ENCODE data around the gene MLLT10. TPM values are rescaled to one million over a fixed set of nuclear protein-coding genes. Genes with fewer than 3 reads are reported as not detected.
"Not testable (repeated sequence)": the region's sequence is repeated elsewhere in the genome, so short reads cannot be mapped to it uniquely, and the experiment has no call there.

Gene MLLT10
- total RNA-seq, 1 experiment from 2014 or later: 22.5 TPM

- DNase-seq: no peak
- H3K4me3 ChIP-seq: no peak overlapping the region
Observed at GRCh38 chr10:21584834-21585530, 51.0 kb downstream of the MLLT10 start.

DNA sequence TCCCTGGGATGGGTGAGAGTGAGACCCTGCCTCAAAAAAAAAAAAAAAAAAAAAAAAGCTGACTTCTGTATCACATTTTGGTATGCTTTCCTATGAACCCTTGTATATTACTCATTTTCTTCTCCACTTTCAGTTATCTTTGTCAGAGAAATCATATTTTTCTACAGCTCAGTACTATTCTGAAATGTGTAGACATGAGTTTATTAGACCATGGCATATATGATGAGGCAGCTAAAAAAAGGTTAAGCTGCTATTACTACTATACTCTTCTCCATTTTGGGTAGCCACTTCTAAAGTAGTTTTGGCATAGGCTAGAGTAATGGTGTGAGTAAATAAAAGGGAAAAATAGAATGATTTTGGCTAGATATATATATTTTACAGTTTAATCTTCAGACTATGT, 53.4 kb downstream of the MLLT10 start:
- DNase-seq: no peak
- no peaks in the 10 kb centered on the region for H3K27me3 ChIP-seq
- no peak overlapping the region for H3K4me3 ChIP-seq
- H3K36me3 ChIP-seq: peaks cover 28% of the 10 kb centered on the region
- H3K9me3 ChIP-seq: no peaks in the 10 kb centered on the region

More at GRCh38 chr10:21584834-21585530, 51.0 kb downstream of the MLLT10 start:
- H3K36me3 ChIP-seq: peaks cover 32% of the 10 kb centered on the region
- H3K27me3 ChIP-seq: no peaks in the 10 kb centered on the region
- H3K9me3 ChIP-seq: no peaks in the 10 kb centered on the region

DNA sequence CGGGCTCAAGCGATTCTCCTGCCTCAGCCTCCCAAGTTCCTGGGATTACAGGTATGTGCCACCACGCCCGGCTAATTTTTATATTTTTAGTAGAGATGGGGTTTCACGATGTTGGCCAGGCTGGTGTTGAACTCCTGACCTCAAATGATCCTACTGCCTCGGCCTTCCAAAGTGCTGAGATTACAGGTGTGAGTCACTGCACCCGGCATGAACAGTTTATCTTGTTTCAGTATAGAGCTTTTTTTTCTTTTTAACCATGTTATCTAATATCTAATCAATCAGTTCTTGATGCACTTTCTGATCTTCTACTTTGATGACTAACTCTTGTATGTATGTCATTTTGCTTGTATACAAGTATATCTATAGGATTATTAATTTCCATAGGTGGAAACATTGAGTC, 54.1 kb downstream of the MLLT10 start:
- DNase-seq, H3K9me3 ChIP-seq, H3K4me3 ChIP-seq, H3K27me3 ChIP-seq: not testable (repeated sequence)
- H3K36me3 ChIP-seq: peaks cover 22% of the 10 kb centered on the region

DNA sequence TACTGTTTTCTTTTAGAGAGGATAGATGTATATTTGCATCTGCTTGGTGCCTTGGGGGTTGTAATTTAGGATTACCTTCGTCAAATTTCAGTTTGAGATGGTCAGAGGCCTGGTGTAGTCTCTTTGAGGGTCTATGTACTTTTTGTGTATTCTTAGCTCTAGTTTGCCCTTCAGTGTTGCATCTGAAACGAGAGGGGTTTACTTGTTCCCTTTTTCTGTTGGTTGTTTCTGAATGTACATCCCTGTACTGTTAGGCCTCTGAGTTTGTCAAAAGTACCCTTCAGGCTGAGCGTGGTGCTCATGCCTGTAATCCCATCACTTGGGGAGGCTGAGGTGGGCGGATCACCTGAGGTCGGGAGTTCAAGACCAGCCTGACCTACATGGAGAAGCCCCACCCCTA, 60.0 kb downstream of the MLLT10 start:
- Histone ChIP-seq H3K9me3 (no peaks in the 10 kb centered on the region), H3K4me3 (no peak overlapping the region), H3K36me3 (peaks cover 2% of the 10 kb centered on the region), H3K27me3 (no peaks in the 10 kb centered on the region)
- DNase-seq: no peak

DNA sequence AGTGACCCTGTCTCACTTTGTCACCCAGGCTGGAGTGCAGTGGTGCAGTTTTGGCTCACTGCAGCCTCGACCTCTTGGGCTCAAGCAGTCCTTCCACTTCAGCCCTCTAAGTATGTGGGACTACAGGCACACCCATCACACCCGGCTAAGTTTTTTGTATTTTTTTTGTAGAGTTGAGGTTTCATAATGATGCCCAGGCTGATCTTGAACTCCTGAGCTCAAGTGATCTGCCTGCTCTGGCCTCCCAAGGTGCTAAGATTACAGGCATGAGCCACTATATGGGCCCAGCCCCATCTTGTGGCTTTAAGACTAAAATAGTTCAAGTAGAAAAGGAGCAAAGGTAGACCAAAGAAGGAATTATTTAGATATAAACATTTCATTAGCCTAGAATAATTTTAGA, 65.5 kb downstream of the MLLT10 start:
- no peak overlapping the region for H3K4me3 ChIP-seq
- H3K36me3 ChIP-seq: no peaks in the 10 kb centered on the region; the same call in 1 of the 2 replicates
- H3K27me3 ChIP-seq: no peaks in the 10 kb centered on the region
- no peak for DNase-seq
- no peaks in the 10 kb centered on the region for H3K9me3 ChIP-seq

DNA sequence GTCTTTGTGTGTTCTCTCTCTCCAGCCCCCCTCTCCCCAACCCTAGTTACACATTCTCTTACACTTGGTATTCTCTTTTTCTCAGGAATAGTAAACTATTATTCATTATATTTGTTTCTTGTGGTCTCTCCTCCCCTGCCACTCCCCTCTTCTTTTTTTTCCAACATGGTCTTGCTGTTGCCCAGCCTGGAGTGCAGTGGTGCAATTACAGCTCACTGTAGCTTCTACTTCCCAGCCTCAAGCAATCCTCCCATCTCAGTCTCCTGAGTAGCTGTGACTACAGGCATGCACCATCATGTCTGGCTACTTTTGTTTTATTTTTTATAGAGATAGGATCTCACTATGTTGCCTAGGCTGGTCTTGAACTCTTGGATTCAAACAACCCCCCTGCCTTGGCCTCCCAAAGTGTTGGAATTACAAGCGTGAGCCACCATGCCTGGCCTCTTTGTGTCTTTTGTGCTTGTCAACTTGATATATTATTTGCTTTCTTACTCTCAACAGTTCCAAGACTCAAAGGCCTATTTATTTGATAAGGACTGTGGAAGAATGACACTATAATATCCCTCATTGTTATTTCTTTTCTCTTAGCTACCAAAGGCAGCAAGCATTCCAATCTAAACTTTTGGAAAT, 66.9 kb downstream of the MLLT10 start:
- H3K36me3 ChIP-seq: peaks cover 6% of the 10 kb centered on the region
- no peaks in the 10 kb centered on the region for H3K9me3 ChIP-seq
- no peaks in the 10 kb centered on the region for H3K27me3 ChIP-seq
- H3K4me3 ChIP-seq: no peak overlapping the region
- DNase-seq: no peak

GRCh38 chr10:21602313-21602712, 68.3 kb downstream of the MLLT10 start:
- Histone ChIP-seq H3K9me3 (no peaks in the 10 kb centered on the region; the same call in 1 of the 2 replicates), H3K4me3 (no peak overlapping the region), H3K27me3 (no peaks in the 10 kb centered on the region), H3K36me3 (peaks cover 18% of the 10 kb centered on the region)
- DNase-seq: no peak

DNA sequence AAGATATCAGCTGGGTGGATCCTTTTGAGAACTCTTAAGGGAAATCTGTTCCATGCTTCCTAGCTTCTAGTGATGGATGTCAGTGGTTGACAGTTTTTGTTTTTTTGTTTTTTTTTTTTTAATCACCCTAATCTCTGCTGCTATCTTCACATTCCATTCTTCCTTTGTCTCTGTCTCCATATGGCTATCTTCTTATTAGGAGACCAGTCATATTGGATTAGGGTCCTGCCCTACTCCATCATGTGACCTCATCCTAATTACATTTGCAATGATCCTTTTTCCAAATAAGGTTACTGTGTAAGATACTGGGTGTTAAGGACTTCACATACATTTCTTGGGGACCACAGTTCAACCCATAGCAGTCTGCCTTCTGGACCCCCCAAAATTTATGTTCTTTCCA, 69.7 kb downstream of the MLLT10 start:
- H3K27me3 ChIP-seq: no peaks in the 10 kb centered on the region
- DNase-seq: no peak
- H3K4me3 ChIP-seq: no peak overlapping the region
- H3K36me3 ChIP-seq: peaks cover 27% of the 10 kb centered on the region
- peaks cover 8% of the 10 kb centered on the region for H3K9me3 ChIP-seq

DNA sequence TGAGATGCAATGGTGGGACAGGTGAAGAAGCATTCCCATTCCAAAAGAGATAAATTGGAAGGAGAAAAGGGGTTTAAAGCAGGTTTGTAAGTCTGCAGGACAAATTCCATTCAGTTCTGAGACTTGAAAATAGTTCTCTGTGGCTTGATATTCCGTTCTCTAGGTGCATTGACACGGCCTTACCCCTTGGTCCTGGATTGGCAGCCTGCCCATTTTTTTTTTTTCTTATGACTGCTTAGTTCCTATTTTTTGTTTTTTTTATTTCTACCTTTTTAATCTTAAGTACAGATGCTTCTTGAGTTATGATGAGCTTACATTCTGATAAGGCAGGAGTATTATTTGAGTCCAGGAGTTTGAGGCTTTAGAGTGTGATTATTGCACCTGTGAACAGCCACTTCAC, 70.6 kb downstream of the MLLT10 start:
- Histone ChIP-seq H3K36me3 (peaks cover 35% of the 10 kb centered on the region), H3K27me3 (no peaks in the 10 kb centered on the region), H3K4me3 (no peak overlapping the region), H3K9me3 (peaks cover 10% of the 10 kb centered on the region)
- DNase-seq: no peak

DNA sequence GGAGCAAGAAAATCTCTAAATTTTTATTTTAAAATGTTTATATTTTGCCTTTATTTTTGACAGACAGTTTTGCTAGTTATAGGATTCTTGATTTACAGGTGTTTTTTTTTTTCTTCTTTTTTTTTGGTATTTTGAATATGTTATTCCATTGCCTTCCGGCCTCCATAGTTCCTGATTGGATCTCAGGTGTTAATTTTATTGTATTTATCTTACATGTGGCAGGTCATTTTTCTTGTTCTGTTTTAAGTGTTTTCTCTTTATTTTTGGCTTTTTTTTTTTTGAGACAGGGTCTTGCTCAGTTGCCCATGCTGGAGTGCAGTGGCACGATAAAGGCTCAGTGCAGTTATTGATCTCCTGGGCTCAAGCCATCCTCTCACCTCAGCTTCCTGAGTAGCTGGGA, 73.9 kb downstream of the MLLT10 start:
- H3K36me3 ChIP-seq: peaks cover 47% of the 10 kb centered on the region
- no peak for DNase-seq
- no peak overlapping the region for H3K4me3 ChIP-seq
- peaks cover 10% of the 10 kb centered on the region for H3K9me3 ChIP-seq
- H3K27me3 ChIP-seq: no peaks in the 10 kb centered on the region

DNA sequence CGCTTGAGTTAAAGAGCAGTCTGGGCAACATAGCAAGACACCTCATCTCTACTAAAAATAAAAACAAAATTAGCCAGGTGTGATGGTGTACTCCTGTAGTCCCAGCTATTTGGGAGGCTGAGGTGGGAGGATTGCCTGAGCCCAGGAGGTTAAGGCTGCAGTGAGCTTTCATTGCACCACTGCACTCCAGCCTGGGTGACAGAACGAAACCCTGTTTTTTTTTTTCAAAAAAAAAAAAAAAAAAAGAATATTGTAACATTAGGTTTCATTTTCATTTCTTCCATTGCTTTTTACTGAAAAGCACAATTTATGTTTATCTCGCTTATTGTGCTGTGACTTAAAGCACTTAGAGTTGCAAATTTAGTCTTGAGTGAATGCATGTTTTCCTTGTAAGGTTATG, 80.0 kb downstream of the MLLT10 start:
- no peaks in the 10 kb centered on the region for H3K9me3 ChIP-seq

DNA sequence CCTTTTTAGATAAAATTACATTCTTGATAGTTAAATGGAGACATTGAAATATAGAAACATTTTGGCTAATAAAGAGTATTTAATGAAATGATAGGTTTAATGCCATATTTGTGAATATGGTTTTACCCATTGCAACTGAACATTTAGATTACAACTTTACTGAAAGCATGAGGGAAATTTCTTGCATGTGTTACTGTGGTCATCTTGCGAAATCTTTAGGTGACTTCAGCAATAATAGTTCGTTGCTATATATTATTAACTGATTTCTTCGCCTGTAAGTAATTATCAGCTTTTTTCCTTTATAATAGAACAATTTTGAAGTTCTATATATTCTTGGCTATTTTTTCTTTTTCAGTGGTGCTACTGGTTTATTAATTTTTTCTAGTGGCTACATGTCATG, 83.2 kb downstream of the MLLT10 start:
- Histone ChIP-seq H3K4me3 (no peak overlapping the region), H3K36me3 (peaks cover 23% of the 10 kb centered on the region), H3K9me3 (no peaks in the 10 kb centered on the region), H3K27me3 (no peaks in the 10 kb centered on the region)
- no peak for DNase-seq

More for the DNA sequence above, 80.0 kb downstream of the MLLT10 start:
- Histone ChIP-seq H3K27me3 (no peaks in the 10 kb centered on the region), H3K4me3 (no peak overlapping the region), H3K36me3 (peaks cover 29% of the 10 kb centered on the region)
- no peak for DNase-seq

- peaks cover 44% of the 10 kb centered on the region for H3K36me3 ChIP-seq
- no peak overlapping the region for H3K4me3 ChIP-seq
- no peaks in the 10 kb centered on the region for H3K9me3 ChIP-seq
- H3K27me3 ChIP-seq: no peaks in the 10 kb centered on the region
- no peak for DNase-seq
Observed at GRCh38 chr10:21623291-21623690, 89.3 kb downstream of the MLLT10 start.

GRCh38 chr10:21624421-21624820, 90.4 kb downstream of the MLLT10 start:
- not testable (repeated sequence) for H3K4me3 ChIP-seq

GRCh38 chr10:21624951-21625350, 90.9 kb downstream of the MLLT10 start:
- Histone ChIP-seq H3K27me3 (no peaks in the 10 kb centered on the region), H3K9me3 (no peaks in the 10 kb centered on the region), H3K36me3 (peaks cover 41% of the 10 kb centered on the region), H3K4me3 (no peak overlapping the region)
- no peak for DNase-seq

More at GRCh38 chr10:21624421-21624820, 90.4 kb downstream of the MLLT10 start:
- H3K36me3 ChIP-seq: peaks cover 42% of the 10 kb centered on the region
- H3K27me3 ChIP-seq, H3K9me3 ChIP-seq, DNase-seq: not testable (repeated sequence)

DNA sequence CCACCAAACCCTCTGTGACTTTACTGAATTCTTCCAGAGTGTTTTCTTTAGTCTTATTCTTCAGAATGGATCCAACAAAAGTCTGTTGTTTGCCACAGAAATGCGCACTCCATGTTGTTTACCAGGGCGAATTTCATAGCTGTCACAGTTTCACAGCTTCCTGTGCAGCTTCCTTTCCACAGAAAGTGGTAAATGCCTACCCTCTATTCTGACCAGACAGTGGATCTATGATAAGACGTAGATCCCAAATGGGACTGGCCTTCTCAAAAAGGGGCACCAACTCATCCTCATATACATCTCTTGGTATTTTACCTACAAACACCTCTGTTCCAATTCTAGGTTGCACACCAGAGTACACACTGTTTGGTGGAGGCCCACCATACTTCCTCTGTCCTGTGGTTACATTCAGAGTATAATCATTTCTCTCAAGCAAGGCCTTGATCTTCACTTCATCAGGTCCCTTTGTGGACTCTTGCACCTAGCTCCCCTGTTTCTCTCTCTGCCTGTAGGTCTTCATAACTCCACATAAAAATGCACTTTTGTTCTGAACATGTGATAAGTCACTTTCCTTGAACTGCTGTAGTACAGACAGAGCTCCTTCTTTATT, 91.7 kb downstream of the MLLT10 start:
- no peak for DNase-seq
- Histone ChIP-seq H3K27me3 (no peaks in the 10 kb centered on the region), H3K4me3 (no peak overlapping the region), H3K9me3 (no peaks in the 10 kb centered on the region), H3K36me3 (peaks cover 48% of the 10 kb centered on the region)

DNA sequence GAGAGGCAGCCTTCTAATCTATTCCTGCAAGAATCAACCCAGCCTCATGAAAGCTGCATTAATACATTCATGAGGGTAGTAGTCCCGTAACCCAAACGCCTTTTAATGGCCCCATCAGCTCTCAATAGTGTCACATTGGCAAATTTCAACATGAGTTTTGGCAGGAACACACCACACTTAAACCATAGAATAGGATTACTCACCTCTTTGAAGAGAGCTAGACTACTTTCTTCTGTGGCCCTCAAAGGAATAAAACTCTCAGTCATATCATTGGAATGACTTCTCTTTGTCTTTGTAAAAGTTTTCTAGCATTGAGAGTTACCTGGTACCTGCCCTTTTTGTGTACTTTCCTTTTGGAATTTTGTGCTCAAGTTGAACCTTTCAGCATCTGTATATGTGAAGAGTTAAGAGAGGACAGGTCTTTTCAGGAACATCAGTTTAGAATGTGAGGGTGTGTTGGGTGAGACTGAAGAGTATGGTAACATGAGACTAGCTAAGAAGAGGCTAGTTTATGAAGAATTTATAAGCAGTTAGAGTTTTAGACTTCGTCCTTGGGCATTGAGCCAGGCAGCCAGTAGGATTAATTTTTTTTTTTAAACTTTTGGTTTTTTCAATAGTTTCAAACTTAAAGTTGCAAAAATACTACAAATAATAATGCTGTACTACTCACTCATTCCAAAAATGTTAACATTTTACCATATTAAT, 92.6 kb downstream of the MLLT10 start:
- H3K36me3 ChIP-seq: peaks cover 50% of the 10 kb centered on the region
- H3K27me3 ChIP-seq: no peaks in the 10 kb centered on the region
- no peak overlapping the region for H3K4me3 ChIP-seq
- DNase-seq: no peak
- H3K9me3 ChIP-seq: no peaks in the 10 kb centered on the region

All from MG63 (cell line).